PFSK-1 (cell line): ENCODE results near the gene NDFIP1. TPM values are rescaled to one million over a fixed set of nuclear protein-coding genes. Genes with fewer than 3 reads are reported as not detected.

Source experiments
- FOXP2 ChIP-seq: optimal IDR thresholded peaks from 2 replicates; pipeline ENCODE3; 2011; ENCODE audit warnings: borderline replicate concordance, control low read depth, inconsistent platforms; ENCODE audit not compliant: insufficient read depth; ENCODE audit errors: extremely low read length, extremely low read depth
- POLR2AphosphoS5 ChIP-seq: IDR thresholded peaks from 2 replicates; pipeline ENCODE4 v1.6.1; 2012; ENCODE audit warnings: low read depth, mild to moderate bottlenecking, control low read depth, low read length, moderate library complexity
- SIN3A ChIP-seq: IDR thresholded peaks from 2 replicates; pipeline ENCODE4 v1.6.1; 2012; ENCODE audit warnings: mild to moderate bottlenecking, low read length, moderate library complexity, borderline replicate concordance; ENCODE audit not compliant: insufficient read depth
- TAF1 ChIP-seq: IDR thresholded peaks from 2 replicates; pipeline ENCODE4 v1.6.1; 2012; ENCODE audit warnings: low read length, control low read depth, borderline replicate concordance; ENCODE audit not compliant: insufficient read depth
- polyA plus RNA-seq: library from polyadenylated mRNA; unstranded; fragments of >200 nt; gene quantifications from one replicate; pipeline ENCODE4 v1.2.1, GENCODE V29; 2012; ENCODE audit warnings: low read depth, missing spikeins; ENCODE audit not compliant: insufficient read length
- TF ChIP-seq, protein P1 (sequence below), 2 experiments: IDR thresholded peaks; 2 replicates each; pipeline versions ENCODE4 v1.6.1 to v1.8.0; 2011 to 2012; ENCODE audit warnings: low read depth in 2 of 2, low read length in 2 of 2, control low read depth in 1 of 2, inconsistent platforms in 1 of 2, mild to moderate bottlenecking in 1 of 2, moderate library complexity in 1 of 2; ENCODE audit not compliant: insufficient read depth in 1 of 2

Gene NDFIP1, protein sequence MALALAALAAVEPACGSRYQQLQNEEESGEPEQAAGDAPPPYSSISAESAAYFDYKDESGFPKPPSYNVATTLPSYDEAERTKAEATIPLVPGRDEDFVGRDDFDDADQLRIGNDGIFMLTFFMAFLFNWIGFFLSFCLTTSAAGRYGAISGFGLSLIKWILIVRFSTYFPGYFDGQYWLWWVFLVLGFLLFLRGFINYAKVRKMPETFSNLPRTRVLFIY
- 84.2 TPM for polyA plus RNA-seq

DNA sequence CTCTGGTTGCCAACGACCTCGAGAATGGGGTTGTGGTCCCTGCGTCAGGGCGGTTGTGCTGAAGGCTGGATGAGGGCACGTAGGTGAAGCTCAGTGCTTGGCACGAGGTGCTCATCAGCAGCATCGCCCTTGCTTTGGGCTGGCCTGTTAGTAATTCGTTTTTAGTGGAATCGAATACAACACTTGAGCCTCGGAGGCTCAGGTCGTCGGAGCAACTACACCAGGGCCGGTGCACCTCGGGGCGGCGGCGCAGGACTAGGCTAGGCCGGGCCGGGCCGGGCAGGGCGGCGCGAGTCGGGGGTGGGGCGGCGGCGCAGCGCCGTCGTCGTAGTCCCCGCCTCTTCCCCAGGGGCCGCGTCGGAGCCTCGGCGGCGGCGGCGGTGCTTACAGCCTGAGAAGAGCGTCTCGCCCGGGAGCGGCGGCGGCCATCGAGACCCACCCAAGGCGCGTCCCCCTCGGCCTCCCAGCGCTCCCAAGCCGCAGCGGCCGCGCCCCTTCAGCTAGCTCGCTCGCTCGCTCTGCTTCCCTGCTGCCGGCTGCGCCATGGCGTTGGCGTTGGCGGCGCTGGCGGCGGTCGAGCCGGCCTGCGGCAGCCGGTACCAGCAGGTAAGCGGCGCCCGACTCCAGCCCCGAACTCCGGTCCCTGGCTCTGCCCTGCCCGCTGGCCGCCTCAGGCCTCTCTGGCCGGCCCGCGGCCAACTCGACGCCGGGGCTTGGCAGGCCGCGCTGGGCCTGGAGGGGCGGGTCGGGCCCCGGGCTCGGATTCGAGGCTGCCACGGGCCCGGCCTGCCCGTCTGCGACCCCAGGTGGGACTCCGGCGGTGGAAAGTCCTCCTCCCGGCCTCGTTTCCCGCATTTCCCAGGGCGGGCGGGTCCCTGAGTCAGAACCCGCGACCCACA, at the start of gene NDFIP1:
TSS of gene NDFIP1 (plus strand) at position 348 of the 899 bp plus-strand sequence. CDS start at position 544, 196 bp downstream.
- TF ChIP-seq TAF1: 0 out of 2 replicates have a peak, but pooled peaks have one; percentile 41
- peak; percentile 67 for TF ChIP-seq FOXP2
- peak; percentile 56 for TF ChIP-seq POLR2AphosphoS5
- TF ChIP-seq, protein P1, sequence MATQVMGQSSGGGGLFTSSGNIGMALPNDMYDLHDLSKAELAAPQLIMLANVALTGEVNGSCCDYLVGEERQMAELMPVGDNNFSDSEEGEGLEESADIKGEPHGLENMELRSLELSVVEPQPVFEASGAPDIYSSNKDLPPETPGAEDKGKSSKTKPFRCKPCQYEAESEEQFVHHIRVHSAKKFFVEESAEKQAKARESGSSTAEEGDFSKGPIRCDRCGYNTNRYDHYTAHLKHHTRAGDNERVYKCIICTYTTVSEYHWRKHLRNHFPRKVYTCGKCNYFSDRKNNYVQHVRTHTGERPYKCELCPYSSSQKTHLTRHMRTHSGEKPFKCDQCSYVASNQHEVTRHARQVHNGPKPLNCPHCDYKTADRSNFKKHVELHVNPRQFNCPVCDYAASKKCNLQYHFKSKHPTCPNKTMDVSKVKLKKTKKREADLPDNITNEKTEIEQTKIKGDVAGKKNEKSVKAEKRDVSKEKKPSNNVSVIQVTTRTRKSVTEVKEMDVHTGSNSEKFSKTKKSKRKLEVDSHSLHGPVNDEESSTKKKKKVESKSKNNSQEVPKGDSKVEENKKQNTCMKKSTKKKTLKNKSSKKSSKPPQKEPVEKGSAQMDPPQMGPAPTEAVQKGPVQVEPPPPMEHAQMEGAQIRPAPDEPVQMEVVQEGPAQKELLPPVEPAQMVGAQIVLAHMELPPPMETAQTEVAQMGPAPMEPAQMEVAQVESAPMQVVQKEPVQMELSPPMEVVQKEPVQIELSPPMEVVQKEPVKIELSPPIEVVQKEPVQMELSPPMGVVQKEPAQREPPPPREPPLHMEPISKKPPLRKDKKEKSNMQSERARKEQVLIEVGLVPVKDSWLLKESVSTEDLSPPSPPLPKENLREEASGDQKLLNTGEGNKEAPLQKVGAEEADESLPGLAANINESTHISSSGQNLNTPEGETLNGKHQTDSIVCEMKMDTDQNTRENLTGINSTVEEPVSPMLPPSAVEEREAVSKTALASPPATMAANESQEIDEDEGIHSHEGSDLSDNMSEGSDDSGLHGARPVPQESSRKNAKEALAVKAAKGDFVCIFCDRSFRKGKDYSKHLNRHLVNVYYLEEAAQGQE (IDR thresholded peaks at IDR 0.05; ENCODE audit: insufficient read depth in 1 of 2, low read depth in 2 of 2, low read length in 2 of 2): no peak

DNA sequence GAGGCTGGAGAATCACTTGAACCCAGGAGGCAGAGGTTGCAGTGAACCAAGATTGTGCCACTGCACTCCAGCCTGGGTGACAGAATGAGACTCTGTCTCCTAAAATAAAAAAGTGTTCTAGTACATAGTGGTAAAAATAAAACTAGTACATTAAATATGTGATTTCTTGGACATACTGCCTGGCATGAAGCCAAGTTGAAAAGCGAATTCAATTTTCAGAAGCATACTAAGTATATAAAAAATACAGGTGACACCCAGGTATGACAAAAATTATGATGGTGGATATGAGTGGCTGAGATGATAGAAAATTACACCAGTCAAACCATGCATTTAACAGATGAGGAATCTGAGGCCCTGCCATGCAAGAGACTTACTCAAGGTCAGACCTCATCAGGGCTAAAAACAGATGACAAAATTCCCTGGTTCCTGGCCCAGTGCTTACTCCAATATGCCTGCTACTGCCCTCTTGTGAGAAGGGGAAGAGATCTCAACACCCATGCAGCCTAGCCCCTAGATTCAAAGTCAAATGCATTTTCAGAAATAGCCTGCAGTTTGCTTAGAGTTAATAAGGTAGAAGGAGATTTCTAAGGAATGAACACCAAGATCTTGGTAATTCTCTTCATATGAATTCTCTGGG, 49.2 kb upstream of the NDFIP1 start:
- TF ChIP-seq TAF1 (no peak), SIN3A (no peak), FOXP2 (no peak), POLR2AphosphoS5 (no peak)
- TF ChIP-seq, protein P1 (IDR thresholded peaks at IDR 0.05; ENCODE audit: insufficient read depth in 1 of 2, low read depth in 2 of 2, low read length in 2 of 2): no peak

DNA sequence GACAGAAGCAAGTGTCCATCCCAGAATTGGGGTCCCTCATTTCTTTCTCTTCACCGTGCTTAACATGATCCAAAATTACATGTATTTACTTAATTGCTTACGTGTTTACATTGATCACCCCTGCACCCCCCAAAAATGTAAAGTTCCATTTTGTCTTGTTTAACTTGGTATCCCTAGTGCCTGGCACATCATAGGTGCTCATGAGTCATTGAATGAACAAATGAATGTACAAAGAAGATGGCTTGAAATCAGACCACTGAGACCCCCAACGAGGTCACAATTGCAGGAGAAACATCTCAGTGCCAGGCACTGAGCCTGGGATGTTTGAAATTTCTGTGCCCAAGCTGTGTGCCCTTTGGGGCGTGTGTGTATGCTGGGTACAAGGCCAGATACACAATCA, 45.2 kb upstream of the NDFIP1 start:
- TF ChIP-seq, protein P1 (IDR thresholded peaks at IDR 0.05; ENCODE audit: insufficient read depth in 1 of 2, low read depth in 2 of 2, low read length in 2 of 2): no peak
- TF ChIP-seq FOXP2: no peak
- TF ChIP-seq POLR2AphosphoS5: no peak
- no peak for TF ChIP-seq SIN3A

DNA sequence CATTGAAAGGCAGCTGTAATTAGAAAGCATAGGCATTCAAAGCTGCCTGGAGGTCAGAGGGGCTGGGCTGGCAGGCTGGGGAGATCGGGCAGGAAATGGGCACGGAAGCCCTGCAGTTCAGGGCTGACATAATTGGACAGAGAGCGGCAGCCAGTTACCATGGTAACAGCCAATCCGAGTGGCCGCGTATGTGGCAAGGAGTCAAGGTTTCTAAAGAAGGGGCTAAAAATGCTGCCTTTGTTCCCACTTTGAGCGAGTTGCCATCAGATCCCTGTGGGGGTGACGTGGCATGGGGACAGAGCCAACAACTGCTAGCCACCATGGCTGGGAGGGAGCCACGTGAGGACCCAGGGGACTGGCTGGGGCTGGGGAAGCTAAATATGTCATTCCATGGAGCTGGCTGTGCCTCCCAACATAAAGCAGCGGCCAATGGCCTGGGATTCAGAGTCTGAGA, 44.7 kb upstream of the NDFIP1 start:
- TF ChIP-seq, protein P1 (IDR thresholded peaks at IDR 0.05; ENCODE audit: insufficient read depth in 1 of 2, low read depth in 2 of 2, low read length in 2 of 2): no peak
